Heart left ventricle (tissue), 13 donors: ENCODE results near the gene CDH24.

ENCODE experiments used
- POLR2A ChIP-seq, 2 donors: fragments of 450-650 bp; IDR thresholded peaks; one replicate each; pipeline ENCODE4 v1.6.1; 2017; ENCODE audit warnings: antibody characterized with exemption in 2 of 2, mild to moderate bottlenecking in 2 of 2, moderate library complexity in 2 of 2
- TF ChIP-seq, protein P1 (sequence below), 12 donors: fragments of 200-600 bp; sonication (generic) in 4 of 12; IDR thresholded peaks; one replicate each; pipeline versions ENCODE4 v1.5.0 to v1.8.0; 2018 to 2022; ENCODE audit warnings: antibody characterized with exemption in 12 of 12, mild to moderate bottlenecking in 5 of 12
- donor health status: ischemic (EF 13 %, LVEDD 7.1; RV severe dilation, severe dysfunction).
- donor health status: DM: no; HTN: yes; CAD: no.
- donor health status: DM: no; HTN: no; CAD: no.
- donor health status: ischemic (EF 25% LVEDD 6.9; RV normal size, moderate dysfunction).
- donor health status: ischemic (EF 25% LVEDD 5.7; RV mildly dilated, moderate dysfunction).
- donor health status: ischemic (EF 35%, LVEDD 5.7; RV mildly dilated, moderate dysfunction).
- donor health status: nonischemic (EF 11% LVEDD 7.7; RV severe dilation, severe dysfunction).
- donor health status: DM: yes; HTN: yes; CAD: no.
- donor health status: PGD.
- donor health status: ischemic (EF 29% LVEDD 5.4; RV normal size, mild dysfunction).
- donor health status: nonischemic (EF 23%, LVEDD 6.1; RV moderate dilation, normal function).

DNA sequence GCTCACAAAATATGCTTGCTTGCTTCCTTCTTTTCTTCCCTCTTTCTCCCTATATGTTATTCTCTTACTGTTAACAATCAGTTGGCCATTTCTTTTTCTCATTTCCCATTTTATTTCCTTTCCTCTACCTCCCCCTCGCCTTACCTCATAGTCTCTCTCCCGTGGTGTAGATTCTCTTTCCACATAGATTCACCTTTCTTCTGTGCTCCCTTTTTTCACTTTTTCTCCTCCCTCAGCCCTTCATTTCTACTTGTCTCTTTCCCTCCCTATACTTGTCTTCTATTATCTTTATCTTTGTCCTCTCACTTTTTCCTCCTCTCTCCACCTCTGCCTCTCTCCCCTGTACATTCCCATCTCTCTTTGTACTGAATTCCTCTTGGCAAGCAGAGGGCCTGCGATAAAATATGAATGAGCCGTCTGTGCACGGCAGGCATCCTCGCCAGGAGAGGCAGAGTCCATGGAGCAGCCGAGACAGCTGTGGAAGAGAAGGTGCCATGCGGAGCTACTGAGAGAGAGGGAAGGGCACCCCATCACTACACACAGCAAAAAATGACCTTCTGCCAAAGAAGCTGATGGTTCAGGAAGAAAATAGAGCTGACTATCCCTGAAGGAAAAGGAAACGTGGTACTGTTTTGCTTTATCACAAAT is 59.5 kb downstream of the CDH24 start:
- TF ChIP-seq, protein P1, sequence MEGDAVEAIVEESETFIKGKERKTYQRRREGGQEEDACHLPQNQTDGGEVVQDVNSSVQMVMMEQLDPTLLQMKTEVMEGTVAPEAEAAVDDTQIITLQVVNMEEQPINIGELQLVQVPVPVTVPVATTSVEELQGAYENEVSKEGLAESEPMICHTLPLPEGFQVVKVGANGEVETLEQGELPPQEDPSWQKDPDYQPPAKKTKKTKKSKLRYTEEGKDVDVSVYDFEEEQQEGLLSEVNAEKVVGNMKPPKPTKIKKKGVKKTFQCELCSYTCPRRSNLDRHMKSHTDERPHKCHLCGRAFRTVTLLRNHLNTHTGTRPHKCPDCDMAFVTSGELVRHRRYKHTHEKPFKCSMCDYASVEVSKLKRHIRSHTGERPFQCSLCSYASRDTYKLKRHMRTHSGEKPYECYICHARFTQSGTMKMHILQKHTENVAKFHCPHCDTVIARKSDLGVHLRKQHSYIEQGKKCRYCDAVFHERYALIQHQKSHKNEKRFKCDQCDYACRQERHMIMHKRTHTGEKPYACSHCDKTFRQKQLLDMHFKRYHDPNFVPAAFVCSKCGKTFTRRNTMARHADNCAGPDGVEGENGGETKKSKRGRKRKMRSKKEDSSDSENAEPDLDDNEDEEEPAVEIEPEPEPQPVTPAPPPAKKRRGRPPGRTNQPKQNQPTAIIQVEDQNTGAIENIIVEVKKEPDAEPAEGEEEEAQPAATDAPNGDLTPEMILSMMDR (IDR thresholded peaks at IDR 0.05), result no peak
- no peak for TF ChIP-seq POLR2A (IDR thresholded peaks at IDR 0.05)
